Duodenal mucosa (tissue), 2 donors: ENCODE results near the gene RSPO4.

Source experiments
- H3K27ac ChIP-seq: one replicate; pipeline ENCODE4 v1.7.0; 2013; ENCODE audit warnings: low read depth, low read length
- H3K27me3 ChIP-seq, 2 donors: one replicate each; pipeline ENCODE4 v1.7.0; 2013; ENCODE audit warnings: low read length in 2 of 2, control low read depth in 1 of 2; ENCODE audit not compliant: insufficient read depth in 2 of 2, control insufficient read depth in 1 of 2
- H3K36me3 ChIP-seq, 2 donors: one replicate each; pipeline ENCODE4 v1.7.0; 2013; ENCODE audit warnings: low read length in 2 of 2, control low read depth in 1 of 2; ENCODE audit not compliant: insufficient read depth in 2 of 2, control insufficient read depth in 1 of 2
- H3K4me1 ChIP-seq, 2 donors: one replicate each; pipeline ENCODE4 v1.7.0; 2013; ENCODE audit warnings: low read length in 2 of 2, control low read depth in 1 of 2; ENCODE audit not compliant: insufficient read depth in 2 of 2, control insufficient read depth in 1 of 2
- H3K4me3 ChIP-seq, 2 donors: one replicate each; pipeline ENCODE4 v1.7.0; 2013; ENCODE audit warnings: low read length in 2 of 2, low read depth in 1 of 2
- H3K9ac ChIP-seq, 2 donors: one replicate each; pipeline ENCODE4 v1.7.0; 2013; ENCODE audit warnings: low read length in 2 of 2, low read depth in 1 of 2
- H3K9me3 ChIP-seq, 2 donors: one replicate each; pipeline ENCODE4 v1.7.0; 2013; ENCODE audit warnings: low read length in 2 of 2, control low read depth in 1 of 2; ENCODE audit not compliant: control insufficient read depth in 1 of 2

RSPO4 gene

GRCh38 chr20:926670-927069 is 75.4 kb downstream of the RSPO4 start:
- no peak overlapping the region for H3K27ac ChIP-seq
- H3K9me3 ChIP-seq, result peaks cover 0 to 6% of the 10 kb centered on the region in 2 donors
- H3K4me3 ChIP-seq, result no peak overlapping the region
- H3K36me3 ChIP-seq, result no peaks in the 10 kb centered on the region
- peaks cover 6 to 11% of the 10 kb centered on the region in 2 donors for H3K4me1 ChIP-seq
- no peaks in the 10 kb centered on the region for H3K27me3 ChIP-seq
- no peak overlapping the region for H3K9ac ChIP-seq

- Histone ChIP-seq H3K4me1 (peaks cover 6 to 11% of the 10 kb centered on the region in 2 donors), H3K27ac (no peak overlapping the region), H3K9ac (no peak overlapping the region), H3K27me3 (no peaks in the 10 kb centered on the region), H3K36me3 (no peaks in the 10 kb centered on the region), H3K4me3 (no peak overlapping the region), H3K9me3 (no peaks in the 10 kb centered on the region)
Observed at GRCh38 chr20:925516-925915, 76.6 kb downstream of the RSPO4 start.

- Histone ChIP-seq H3K9ac (no peak overlapping the region), H3K27ac (no peak overlapping the region), H3K27me3 (no peaks in the 10 kb centered on the region), H3K4me3 (no peak overlapping the region), H3K36me3 (no peaks in the 10 kb centered on the region), H3K4me1 (peaks cover 6 to 11% of the 10 kb centered on the region in 2 donors), H3K9me3 (no peaks in the 10 kb centered on the region)
Observed at GRCh38 chr20:924639-925038, 77.5 kb downstream of the RSPO4 start.

GRCh38 chr20:922781-923180 is 79.3 kb downstream of the RSPO4 start:
- Histone ChIP-seq H3K36me3 (no peaks in the 10 kb centered on the region), H3K27me3 (no peaks in the 10 kb centered on the region), H3K27ac (no peak overlapping the region), H3K4me1 (peaks cover 6 to 11% of the 10 kb centered on the region in 2 donors), H3K4me3 (no peak overlapping the region), H3K9me3 (no peaks in the 10 kb centered on the region), H3K9ac (no peak overlapping the region)

DNA sequence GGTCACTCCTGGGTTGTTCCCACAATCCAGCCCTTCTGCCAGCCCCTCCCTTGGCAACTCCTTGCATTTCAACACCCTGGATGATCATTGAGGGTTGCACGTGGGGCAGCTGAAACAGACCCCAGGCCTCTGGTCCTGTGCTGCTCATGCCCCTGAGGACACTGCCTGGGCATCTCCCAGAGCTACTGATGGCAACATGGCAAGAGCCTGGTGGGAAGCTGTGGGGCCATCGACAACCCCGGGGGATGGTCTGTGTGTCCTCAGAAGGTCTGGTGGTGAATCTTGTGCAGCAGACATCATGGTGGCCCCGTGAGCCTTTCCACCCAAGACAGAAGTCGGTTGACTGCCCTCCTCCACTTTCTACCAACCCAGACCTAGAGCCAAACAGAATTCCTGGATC is 81.0 kb downstream of the RSPO4 start:
- no peak overlapping the region for H3K9ac ChIP-seq
- H3K4me1 ChIP-seq, result peaks cover 6 to 11% of the 10 kb centered on the region in 2 donors
- no peaks in the 10 kb centered on the region for H3K27me3 ChIP-seq
- H3K36me3 ChIP-seq, result no peaks in the 10 kb centered on the region
- no peak overlapping the region for H3K4me3 ChIP-seq
- no peak overlapping the region for H3K27ac ChIP-seq
- no peaks in the 10 kb centered on the region for H3K9me3 ChIP-seq

DNA sequence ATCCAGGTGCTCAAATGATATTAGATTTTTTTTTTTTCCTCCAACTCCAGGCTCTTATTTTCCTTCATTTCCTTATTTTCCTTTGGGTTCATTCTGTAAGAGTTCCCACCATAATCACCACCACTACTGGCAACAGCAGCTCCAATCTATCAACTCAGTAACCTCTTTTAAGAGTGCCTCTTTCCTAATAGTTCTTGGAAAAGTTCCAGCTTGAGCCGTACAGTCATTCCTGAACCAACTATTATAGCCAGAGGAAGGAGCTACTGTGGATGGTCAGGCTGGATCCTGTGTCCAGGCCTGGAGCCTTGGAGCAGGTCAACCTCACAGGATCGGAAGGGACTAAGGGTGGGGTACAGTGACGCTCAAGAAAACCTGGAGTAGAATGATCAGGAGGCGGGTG is 81.8 kb downstream of the RSPO4 start:
- Histone ChIP-seq H3K27me3 (no peaks in the 10 kb centered on the region), H3K9ac (no peak overlapping the region), H3K4me3 (no peak overlapping the region), H3K4me1 (peaks cover 6 to 11% of the 10 kb centered on the region in 2 donors), H3K36me3 (no peaks in the 10 kb centered on the region), H3K27ac (no peak overlapping the region), H3K9me3 (no peaks in the 10 kb centered on the region)

GRCh38 chr20:919491-919916 is 82.6 kb downstream of the RSPO4 start:
- H3K4me1 ChIP-seq, result peaks cover 3 to 5% of the 10 kb centered on the region in 2 donors
- no peaks in the 10 kb centered on the region for H3K36me3 ChIP-seq
- peaks cover 0 to 2% of the 10 kb centered on the region in 2 donors for H3K27me3 ChIP-seq
- H3K9ac ChIP-seq, result no peak overlapping the region
- H3K9me3 ChIP-seq, result no peaks in the 10 kb centered on the region
- no peak overlapping the region for H3K27ac ChIP-seq
- H3K4me3 ChIP-seq, result no peak overlapping the region

DNA sequence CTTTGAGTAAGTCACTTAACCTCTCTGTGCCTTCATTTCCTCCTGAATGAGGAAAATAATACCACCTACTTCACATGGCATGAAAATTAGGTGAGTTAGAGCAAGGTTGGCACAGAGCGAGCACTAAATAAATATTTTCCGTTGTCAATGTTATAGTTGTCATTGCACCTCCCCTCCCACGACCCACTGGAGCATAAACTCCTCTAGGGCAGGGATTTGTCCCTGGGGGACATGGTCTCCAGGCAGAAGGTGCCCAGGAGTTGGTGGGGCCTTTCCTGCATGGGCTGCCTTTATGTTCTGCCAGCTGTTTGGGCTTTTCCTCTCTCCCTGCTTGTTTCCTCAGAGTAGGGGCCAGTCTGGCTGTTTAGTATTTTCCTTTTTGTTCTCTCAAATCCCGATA is 84.7 kb downstream of the RSPO4 start:
- no peak overlapping the region for H3K27ac ChIP-seq
- no peak overlapping the region for H3K4me3 ChIP-seq
- H3K27me3 ChIP-seq, result peaks cover 0 to 8% of the 10 kb centered on the region in 2 donors
- no peaks in the 10 kb centered on the region for H3K4me1 ChIP-seq
- H3K9me3 ChIP-seq, result no peaks in the 10 kb centered on the region
- H3K9ac ChIP-seq, result no peak overlapping the region
- H3K36me3 ChIP-seq, result no peaks in the 10 kb centered on the region

- Histone ChIP-seq H3K4me1 (no peaks in the 10 kb centered on the region), H3K36me3 (no peaks in the 10 kb centered on the region), H3K27ac (no peak overlapping the region), H3K9ac (no peak overlapping the region), H3K9me3 (no peaks in the 10 kb centered on the region), H3K4me3 (no peak overlapping the region), H3K27me3 (peaks cover 0 to 11% of the 10 kb centered on the region in 2 donors)
Observed at GRCh38 chr20:916825-917224, 85.3 kb downstream of the RSPO4 start.

GRCh38 chr20:916125-916799 is 85.8 kb downstream of the RSPO4 start, which contains the start of gene ANGPT4:
Gene ANGPT4, minus strand, starts transcription at chr20:916334. Its CDS starts 120 bp downstream, at chr20:916214.
- no peak within 1 kb of the TSS for H3K4me3 ChIP-seq
- H3K4me1 ChIP-seq, result no peaks in the 10 kb centered on the region
- peaks cover 0 to 11% of the 10 kb centered on the region in 2 donors for H3K27me3 ChIP-seq
- no peaks in the 10 kb centered on the region for H3K9me3 ChIP-seq
- no peak within 1 kb of the TSS for H3K9ac ChIP-seq
- H3K36me3 ChIP-seq, result no peaks in the 10 kb centered on the region
- no peak within 1 kb of the TSS for H3K27ac ChIP-seq
